ENCODE measurements around the gene TAF1B. TPM values are rescaled to one million over a fixed set of nuclear protein-coding genes. Genes with fewer than 3 reads are reported as not detected.

Gene TAF1B
- total RNA-seq, 1 experiment from 2014 or later = 25.5 TPM

GRCh38 chr2:9879455-9880194 is 36.4 kb downstream of the TAF1B start:
- POLR2A ChIA-PET = interaction anchor here (0.7 kb wide), 1 partner anchor 582 kb away, joined by 3 read pairs; no protein-coding TSS in a partner anchor
- H3K27me3 Mint-ChIP-seq (ENCODE audit: insufficient read depth, unreplicated experiment) = no peaks in the 10 kb centered on the region
- H3K4me1 Mint-ChIP-seq (ENCODE audit: insufficient read depth, unreplicated experiment) = no peaks in the 10 kb centered on the region
- no peak for DNase-seq (ENCODE audit: unreplicated experiment)
- no peaks in the 10 kb centered on the region for H3K9me3 Mint-ChIP-seq (ENCODE audit: unreplicated experiment)
- H3K27ac Mint-ChIP-seq (ENCODE audit: low read depth, unreplicated experiment) = no peak overlapping the region
- TF ChIP-seq, protein P1, sequence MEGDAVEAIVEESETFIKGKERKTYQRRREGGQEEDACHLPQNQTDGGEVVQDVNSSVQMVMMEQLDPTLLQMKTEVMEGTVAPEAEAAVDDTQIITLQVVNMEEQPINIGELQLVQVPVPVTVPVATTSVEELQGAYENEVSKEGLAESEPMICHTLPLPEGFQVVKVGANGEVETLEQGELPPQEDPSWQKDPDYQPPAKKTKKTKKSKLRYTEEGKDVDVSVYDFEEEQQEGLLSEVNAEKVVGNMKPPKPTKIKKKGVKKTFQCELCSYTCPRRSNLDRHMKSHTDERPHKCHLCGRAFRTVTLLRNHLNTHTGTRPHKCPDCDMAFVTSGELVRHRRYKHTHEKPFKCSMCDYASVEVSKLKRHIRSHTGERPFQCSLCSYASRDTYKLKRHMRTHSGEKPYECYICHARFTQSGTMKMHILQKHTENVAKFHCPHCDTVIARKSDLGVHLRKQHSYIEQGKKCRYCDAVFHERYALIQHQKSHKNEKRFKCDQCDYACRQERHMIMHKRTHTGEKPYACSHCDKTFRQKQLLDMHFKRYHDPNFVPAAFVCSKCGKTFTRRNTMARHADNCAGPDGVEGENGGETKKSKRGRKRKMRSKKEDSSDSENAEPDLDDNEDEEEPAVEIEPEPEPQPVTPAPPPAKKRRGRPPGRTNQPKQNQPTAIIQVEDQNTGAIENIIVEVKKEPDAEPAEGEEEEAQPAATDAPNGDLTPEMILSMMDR (IDR thresholded peaks at IDR 0.05; ENCODE audit: unreplicated experiment) = no peak
- BruUV-seq (replicated peaks) = no TSS peak
- H3K36me3 Mint-ChIP-seq (ENCODE audit: insufficient read depth, unreplicated experiment) = peaks cover 38% of the 10 kb centered on the region
- CTCF ChIA-PET = interaction anchor here (0.8 to 1.1 kb wide), 2 partner anchors 15 to 105 kb away, joined by 3 to 4 read pairs; no protein-coding TSS in a partner anchor
- no peak overlapping the region for H3K4me3 Mint-ChIP-seq (ENCODE audit: unreplicated experiment)
- intact Hi-C loops (cut with micrococcal nuclease) = no loop called here

GRCh38 chr2:9883897-9884296 is 40.6 kb downstream of the TAF1B start:
- H3K27ac Mint-ChIP-seq (ENCODE audit: low read depth, unreplicated experiment) = no peak overlapping the region
- H3K4me3 Mint-ChIP-seq (ENCODE audit: unreplicated experiment) = no peak overlapping the region
- no TSS peak for BruUV-seq (replicated peaks)
- H3K4me1 Mint-ChIP-seq (ENCODE audit: insufficient read depth, unreplicated experiment) = peaks cover 11% of the 10 kb centered on the region
- ChIA-PET POLR2A (no interaction called here), CTCF (interaction anchor here (0.9 to 1.4 kb wide), 5 partner anchors 10 to 84 kb away, joined by 3 to 8 read pairs (median 5); no protein-coding TSS in a partner anchor)
- no peak for DNase-seq (ENCODE audit: unreplicated experiment)
- intact Hi-C loops (cut with micrococcal nuclease) = no loop called here
- H3K36me3 Mint-ChIP-seq (ENCODE audit: insufficient read depth, unreplicated experiment) = peaks cover 33% of the 10 kb centered on the region
- TF ChIP-seq, protein P1 (IDR thresholded peaks at IDR 0.05; ENCODE audit: unreplicated experiment) = no peak
- no peaks in the 10 kb centered on the region for H3K27me3 Mint-ChIP-seq (ENCODE audit: insufficient read depth, unreplicated experiment)
- peaks cover 15% of the 10 kb centered on the region for H3K9me3 Mint-ChIP-seq (ENCODE audit: unreplicated experiment)

DNA sequence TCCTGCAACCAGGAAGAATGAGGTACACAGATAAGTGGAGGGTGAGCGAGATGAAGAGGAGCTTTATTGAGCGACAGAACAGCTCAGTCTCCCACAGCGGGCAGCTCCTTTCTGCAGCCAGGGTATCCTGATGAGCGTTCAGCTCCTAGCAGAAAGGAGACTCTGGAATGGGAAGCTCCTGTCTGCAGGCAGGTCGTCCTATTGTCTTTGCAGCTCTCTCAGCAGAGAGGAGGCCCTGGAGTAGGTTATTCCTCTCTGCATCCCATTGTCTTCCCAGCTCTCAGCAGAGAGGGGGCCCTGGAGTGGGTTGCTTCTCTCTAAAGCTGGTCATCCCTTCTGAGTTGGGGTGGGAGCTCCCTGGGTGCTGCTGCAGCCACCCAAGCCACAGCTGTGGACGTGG is 41.2 kb downstream of the TAF1B start:
- H3K36me3 Mint-ChIP-seq (ENCODE audit: insufficient read depth, unreplicated experiment) = peaks cover 33% of the 10 kb centered on the region
- BruUV-seq (replicated peaks) = no TSS peak
- no peak overlapping the region for H3K4me3 Mint-ChIP-seq (ENCODE audit: unreplicated experiment)
- no peaks in the 10 kb centered on the region for H3K27me3 Mint-ChIP-seq (ENCODE audit: insufficient read depth, unreplicated experiment)
- peaks cover 11% of the 10 kb centered on the region for H3K4me1 Mint-ChIP-seq (ENCODE audit: insufficient read depth, unreplicated experiment)
- ChIA-PET POLR2A (interaction anchor here (1.6 kb wide), 1 partner anchor 11 kb away, joined by 11 read pairs; no protein-coding TSS in a partner anchor), CTCF (interaction anchor here (0.9 to 1.4 kb wide), 6 partner anchors 9 to 84 kb away, joined by 3 to 8 read pairs (median 6); no protein-coding TSS in a partner anchor)
- DNase-seq (ENCODE audit: unreplicated experiment) = no peak
- H3K9me3 Mint-ChIP-seq (ENCODE audit: unreplicated experiment) = peaks cover 20% of the 10 kb centered on the region
- H3K27ac Mint-ChIP-seq (ENCODE audit: low read depth, unreplicated experiment) = no peak overlapping the region
- intact Hi-C loops (cut with micrococcal nuclease) = no loop called here
- TF ChIP-seq, protein P1 (IDR thresholded peaks at IDR 0.05; ENCODE audit: unreplicated experiment) = no peak

DNA sequence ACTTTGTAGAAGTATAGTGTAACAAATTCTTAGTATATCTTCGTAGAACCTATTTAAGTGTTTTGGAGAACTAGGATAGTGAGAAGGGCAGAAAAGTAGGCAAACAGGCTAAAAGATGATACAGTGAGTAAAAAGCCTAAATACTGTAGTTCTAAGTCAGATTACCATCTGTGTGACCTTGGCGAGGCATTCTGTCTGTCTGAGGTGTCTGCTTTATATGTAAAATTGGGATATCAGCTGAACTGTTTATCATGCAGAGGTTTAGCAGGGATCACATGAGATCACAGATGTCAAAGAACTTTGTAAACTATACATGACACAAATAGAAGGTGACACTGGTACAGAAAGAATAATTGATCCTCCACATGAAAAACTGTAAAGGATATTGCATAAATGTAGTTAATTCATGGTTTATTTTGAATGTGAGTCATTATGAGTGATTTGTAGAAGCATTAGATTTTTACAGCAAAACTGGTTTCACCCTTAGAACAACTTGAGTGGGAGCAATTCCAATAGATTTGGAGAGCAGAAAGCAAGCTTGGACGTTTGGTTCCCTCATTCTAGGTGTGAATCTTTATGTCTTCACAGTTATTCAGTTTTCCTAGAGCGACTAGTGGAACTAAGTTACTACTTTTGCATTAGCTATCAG is 41.9 kb downstream of the TAF1B start:
- no TSS peak for BruUV-seq (replicated peaks)
- peak overlapping the region; percentile 47 for H3K27ac Mint-ChIP-seq (ENCODE audit: low read depth, unreplicated experiment)
- POLR2A ChIA-PET = interaction anchor here (0.6 to 1.6 kb wide), 3 partner anchors 9 to 59 kb away, joined by 3 to 11 read pairs (median 7); no protein-coding TSS in a partner anchor

More for the DNA sequence above, 41.9 kb downstream of the TAF1B start:
- CTCF ChIA-PET = interaction anchor here (0.5 to 1.4 kb wide), 7 partner anchors 16 to 586 kb away, joined by 3 to 7 read pairs (median 3); no protein-coding TSS in a partner anchor
- intact Hi-C loops (cut with micrococcal nuclease) = no loop called here
- TF ChIP-seq, protein P1 (IDR thresholded peaks at IDR 0.05; ENCODE audit: unreplicated experiment) = no peak
- H3K9me3 Mint-ChIP-seq (ENCODE audit: unreplicated experiment) = peaks cover 22% of the 10 kb centered on the region
- no peak overlapping the region for H3K4me3 Mint-ChIP-seq (ENCODE audit: unreplicated experiment)
- no peaks in the 10 kb centered on the region for H3K27me3 Mint-ChIP-seq (ENCODE audit: insufficient read depth, unreplicated experiment)
- H3K4me1 Mint-ChIP-seq (ENCODE audit: insufficient read depth, unreplicated experiment) = peaks cover 11% of the 10 kb centered on the region
- DNase-seq (ENCODE audit: unreplicated experiment) = peak; percentile 26
- H3K36me3 Mint-ChIP-seq (ENCODE audit: insufficient read depth, unreplicated experiment) = peaks cover 29% of the 10 kb centered on the region
